WI38 (cell line): ENCODE data around the gene ENTREP3.
"Not testable (repeated sequence)": the region's sequence is repeated elsewhere in the genome, so short reads cannot be mapped to it uniquely, and the experiment has no call there.

Experiments used
- H3K4me3 ChIP-seq: 2 replicates; pipeline ENCODE4 v1.5.1; 2011; ENCODE audit warnings: low read depth, mild to moderate bottlenecking, control low read depth, low read length
- CTCF ChIP-seq: IDR thresholded peaks from 2 replicates; pipeline ENCODE4 v1.5.1; 2012; ENCODE audit warnings: low read depth, mild to moderate bottlenecking, control low read depth, low read length

Gene ENTREP3

GRCh38 chr1:155241841-155242264 is 13.4 kb downstream of the ENTREP3 start:
- H3K4me3 ChIP-seq: no peak overlapping the region

GRCh38 chr1:155241069-155241679 is 14.1 kb downstream of the ENTREP3 start:
- TF ChIP-seq CTCF: no peak
- H3K4me3 ChIP-seq: peak overlapping the region; percentile 59

More at GRCh38 chr1:155241841-155242264, 13.4 kb downstream of the ENTREP3 start:
- TF ChIP-seq CTCF: no peak

GRCh38 chr1:155236451-155236850 is 18.8 kb downstream of the ENTREP3 start:
- H3K4me3 ChIP-seq: no peak overlapping the region
- no peak for TF ChIP-seq CTCF

DNA sequence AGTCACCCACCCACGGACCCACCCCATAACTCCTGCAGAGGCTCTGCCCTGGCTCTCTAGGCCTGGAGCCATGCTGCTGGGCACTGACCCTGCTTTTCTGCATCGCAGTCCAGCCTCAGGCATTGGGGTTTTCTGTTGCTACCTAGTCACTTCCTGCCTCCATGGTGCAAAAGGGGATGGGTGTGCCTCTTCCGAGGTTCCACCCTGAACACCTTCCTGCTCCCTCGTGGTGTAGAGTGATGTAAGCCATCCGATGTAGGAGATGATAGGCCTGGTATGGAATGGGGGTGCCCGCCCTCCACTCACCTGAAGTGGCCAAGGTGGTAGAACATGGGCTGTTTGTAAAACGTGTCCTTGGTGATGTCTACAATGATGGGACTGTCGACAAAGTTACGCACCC is 19.9 kb downstream of the ENTREP3 start:
- not testable (repeated sequence) for H3K4me3 ChIP-seq

DNA sequence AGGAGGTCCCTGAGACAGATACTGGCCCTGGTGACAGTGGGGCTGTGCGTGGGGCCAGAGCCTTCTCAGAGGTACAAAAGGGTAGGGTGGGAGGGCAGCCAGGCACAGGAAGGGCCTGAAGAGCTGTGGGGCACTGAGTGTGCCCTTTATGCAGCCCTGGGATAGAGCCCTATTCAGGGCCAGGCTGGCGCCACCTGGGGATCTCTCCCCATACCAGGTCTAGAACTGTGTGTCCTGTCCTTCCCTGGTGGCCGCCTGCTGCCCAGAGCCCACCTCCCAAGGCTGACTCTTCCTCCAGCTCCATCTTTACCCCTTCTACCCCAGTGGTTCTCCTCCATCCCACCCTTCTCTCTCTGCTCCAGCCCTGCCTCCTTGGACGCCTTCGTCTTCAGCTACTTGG is 21.8 kb downstream of the ENTREP3 start:
- not testable (repeated sequence) for H3K4me3 ChIP-seq

DNA sequence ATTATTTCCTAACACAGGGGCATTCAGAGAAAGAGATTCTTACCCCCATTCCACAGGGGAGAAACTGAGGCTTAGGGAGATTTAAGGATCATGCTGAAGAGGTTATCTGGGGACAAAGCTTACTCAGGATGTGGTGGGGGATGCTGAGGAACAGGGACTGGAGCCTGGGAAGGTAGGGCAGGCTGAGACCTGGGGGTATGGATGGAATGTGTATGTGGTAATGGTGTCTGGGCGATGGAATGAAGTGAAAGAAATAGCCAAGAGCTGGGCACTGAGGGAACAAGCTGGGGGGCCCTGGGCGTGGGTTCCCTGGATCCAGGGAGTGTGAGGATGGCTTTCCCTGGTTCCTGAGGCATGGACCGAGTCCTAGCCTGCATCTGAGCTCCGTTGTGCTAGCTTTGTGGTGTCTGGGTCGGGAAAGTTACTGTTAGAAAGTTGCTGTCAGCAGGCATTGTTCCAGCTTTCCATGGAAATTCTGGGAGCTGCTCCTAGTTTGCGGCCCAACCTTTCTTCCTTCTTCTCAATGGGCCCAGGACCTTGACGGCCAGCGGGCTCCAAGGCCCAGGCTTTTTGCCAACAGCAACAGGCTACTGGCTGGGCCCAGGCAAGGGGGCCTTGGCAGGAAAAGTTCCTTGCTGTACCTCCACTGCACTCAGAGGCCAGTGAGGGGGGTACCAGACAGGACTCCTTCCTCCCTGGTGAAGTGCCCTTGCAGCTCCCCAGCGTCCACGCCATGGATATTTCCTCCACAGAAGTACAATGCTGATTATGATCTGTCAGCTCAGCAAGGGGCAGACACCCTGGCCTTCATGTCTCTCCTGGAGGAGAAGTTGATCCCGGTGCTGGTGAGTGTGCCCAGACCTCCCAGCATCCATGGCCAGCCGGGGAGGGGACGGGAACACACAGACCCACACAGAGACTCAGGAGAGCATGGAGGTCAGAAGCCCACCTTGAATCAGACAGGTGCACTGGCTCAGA is 23.0 kb downstream of the ENTREP3 start:
- not testable (repeated sequence) for H3K4me3 ChIP-seq

- not testable (repeated sequence) for H3K4me3 ChIP-seq
Observed at GRCh38 chr1:155231302-155231701, 24.0 kb downstream of the ENTREP3 start.

- peak overlapping the region; percentile 47 for H3K4me3 ChIP-seq
- no peak for TF ChIP-seq CTCF
Observed at GRCh38 chr1:155228096-155228427, 27.2 kb downstream of the ENTREP3 start.

GRCh38 chr1:155227261-155228095 is 27.8 kb downstream of the ENTREP3 start:
- H3K4me3 ChIP-seq: peak overlapping the region; percentile 68
- TF ChIP-seq CTCF: no peak
